Measurements from ENCODE around the gene PALLD. TPM values are rescaled to one million over a fixed set of nuclear protein-coding genes. Genes with fewer than 3 reads are reported as not detected.
"Not testable (repeated sequence)": the region's sequence is repeated elsewhere in the genome, so short reads cannot be mapped to it uniquely, and the experiment has no call there.

Gene PALLD
- total RNA-seq, 1 experiment from 2014 or later = 20.9 TPM

GRCh38 chr4:168787801-168788595, 291.1 kb downstream of the PALLD start:
- DNase-seq (ENCODE audit: low read depth, low spot score) = no peak
- in situ Hi-C loops (cut with HindIII; ENCODE audit: low pct_unique_long_range_greater_than_20kb, low sequenced_read_pairs) = no loop called here

DNA sequence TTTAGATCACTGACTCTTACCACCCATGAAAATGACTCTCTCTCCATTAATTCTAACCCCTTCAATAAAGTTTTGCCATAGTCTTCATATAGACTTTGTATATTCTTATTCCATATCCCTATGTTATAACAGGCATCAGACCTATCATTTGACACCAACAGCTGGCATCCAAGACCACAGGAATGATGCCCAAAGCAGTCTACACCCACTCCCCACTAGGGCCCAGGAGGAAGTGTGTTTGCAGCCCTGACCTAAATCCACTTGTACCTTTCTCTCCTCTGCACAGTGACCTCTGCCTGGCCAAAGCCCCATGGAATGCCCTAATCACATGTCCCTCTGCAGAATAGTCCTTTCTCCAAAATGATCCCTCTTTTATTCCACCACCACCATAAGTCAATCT, 294.0 kb downstream of the PALLD start:
- in situ Hi-C loops (cut with HindIII; ENCODE audit: low pct_unique_long_range_greater_than_20kb, low sequenced_read_pairs) = no loop called here
- DNase-seq (ENCODE audit: low read depth, low spot score) = no peak

GRCh38 chr4:168791376-168791775, 294.5 kb downstream of the PALLD start:
- DNase-seq (ENCODE audit: low read depth, low spot score) = no peak
- in situ Hi-C loops (cut with HindIII; ENCODE audit: low pct_unique_long_range_greater_than_20kb, low sequenced_read_pairs) = no loop called here

- in situ Hi-C loops (cut with HindIII; ENCODE audit: low pct_unique_long_range_greater_than_20kb, low sequenced_read_pairs) = no loop called here
- no peak for DNase-seq (ENCODE audit: low read depth, low spot score)
Measured at GRCh38 chr4:168793542-168793941, 296.7 kb downstream of the PALLD start.

- in situ Hi-C loops (cut with HindIII; ENCODE audit: low pct_unique_long_range_greater_than_20kb, low sequenced_read_pairs) = no loop called here
- no peak for DNase-seq (ENCODE audit: low read depth, low spot score)
Measured at GRCh38 chr4:168794092-168794707, 297.3 kb downstream of the PALLD start.

DNA sequence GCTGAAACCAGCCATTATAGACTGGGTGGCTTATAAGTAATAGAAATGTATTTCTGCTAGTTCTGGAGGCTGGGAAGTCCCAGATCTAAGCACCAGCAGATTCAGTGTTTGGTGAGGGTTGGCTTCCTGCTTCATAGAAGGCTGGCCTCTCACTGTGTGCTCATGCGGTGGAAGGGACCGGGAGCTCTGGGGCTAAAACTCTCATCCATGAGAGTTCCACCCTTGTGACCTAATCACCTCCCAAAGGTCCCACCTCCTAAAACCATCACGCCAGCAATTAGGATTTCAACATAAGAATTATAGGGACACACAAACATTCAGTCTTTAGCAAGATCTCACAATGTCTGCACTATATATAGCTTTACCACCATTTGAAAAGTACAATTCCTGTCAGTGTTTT, 298.0 kb downstream of the PALLD start:
- no peak for DNase-seq (ENCODE audit: low read depth, low spot score)
- in situ Hi-C loops (cut with HindIII; ENCODE audit: low pct_unique_long_range_greater_than_20kb, low sequenced_read_pairs) = no loop called here

GRCh38 chr4:168795346-168795745, 298.5 kb downstream of the PALLD start:
- no peak for DNase-seq (ENCODE audit: low read depth, low spot score)
- in situ Hi-C loops (cut with HindIII; ENCODE audit: low pct_unique_long_range_greater_than_20kb, low sequenced_read_pairs) = no loop called here

DNA sequence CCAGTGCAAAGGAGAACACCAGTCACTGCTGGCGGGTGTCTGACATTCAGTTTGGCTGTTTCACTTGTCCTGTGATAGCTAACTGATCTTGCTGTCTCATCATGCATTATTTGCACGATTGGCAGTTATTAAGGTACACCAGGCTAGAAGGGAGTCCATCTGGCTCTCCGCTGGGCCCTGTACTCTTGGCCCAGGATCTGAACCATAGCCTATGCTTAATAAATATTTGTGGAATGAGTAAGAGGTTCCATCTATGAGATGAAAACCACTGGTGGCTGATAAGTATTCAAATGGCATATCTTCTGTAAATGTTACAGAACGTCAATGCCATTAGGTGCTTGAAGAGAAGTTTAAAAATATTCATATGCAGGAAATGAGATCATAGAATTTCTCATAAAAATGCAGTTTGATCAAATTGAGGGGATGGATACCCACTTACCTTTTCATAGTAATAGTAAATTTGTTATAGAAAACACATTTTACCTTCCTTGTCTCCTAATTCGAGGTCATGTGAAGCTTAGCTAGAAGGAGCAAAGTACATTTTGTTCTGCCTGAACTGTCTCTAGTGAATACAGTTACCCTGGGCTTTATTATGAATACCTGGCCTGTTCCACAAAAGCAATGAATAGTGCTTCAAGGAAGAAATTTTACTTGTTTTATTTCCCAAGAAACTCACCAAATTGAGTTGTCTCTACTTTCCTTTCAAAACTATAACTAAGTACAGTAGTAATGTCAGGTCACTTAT, 299.7 kb downstream of the PALLD start:
- in situ Hi-C loops (cut with HindIII; ENCODE audit: low pct_unique_long_range_greater_than_20kb, low sequenced_read_pairs) = no loop called here
- DNase-seq (ENCODE audit: low read depth, low spot score) = no peak

- DNase-seq (ENCODE audit: low read depth, low spot score) = no peak
- in situ Hi-C loops (cut with HindIII; ENCODE audit: low pct_unique_long_range_greater_than_20kb, low sequenced_read_pairs) = no loop called here
Measured at GRCh38 chr4:168797194-168797593, 300.3 kb downstream of the PALLD start.

DNA sequence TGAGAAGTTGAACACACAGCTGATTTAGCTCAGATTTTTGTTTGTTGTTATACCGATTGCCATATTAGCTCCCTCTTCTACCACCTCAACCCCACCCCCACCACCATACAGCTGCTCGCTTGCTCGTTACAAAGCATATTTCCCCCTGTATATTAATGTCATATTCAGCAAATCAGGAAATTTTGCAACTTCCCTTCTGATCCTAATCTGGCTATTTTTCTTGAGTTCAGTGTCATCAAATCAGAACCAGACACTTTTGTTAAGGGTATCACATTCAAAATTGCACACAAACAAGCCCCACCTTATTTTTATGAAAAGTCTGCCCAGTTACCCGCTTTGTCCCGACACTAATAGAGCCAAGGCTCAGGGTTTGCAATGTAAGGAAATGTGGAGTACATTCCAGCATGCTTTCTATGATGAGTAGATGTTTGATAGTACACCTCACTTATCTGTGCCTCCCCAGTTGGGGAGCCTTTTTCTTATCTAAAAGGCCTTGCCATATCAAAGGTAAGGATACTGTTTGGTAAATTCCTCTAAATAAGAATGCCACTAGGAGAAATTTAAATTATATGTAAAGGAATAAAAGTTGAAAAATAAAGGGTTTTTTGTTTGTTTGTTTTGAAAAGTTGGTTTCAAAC, 301.0 kb downstream of the PALLD start:
- in situ Hi-C loops (cut with HindIII; ENCODE audit: low pct_unique_long_range_greater_than_20kb, low sequenced_read_pairs) = no loop called here
- DNase-seq (ENCODE audit: low read depth, low spot score) = no peak

DNA sequence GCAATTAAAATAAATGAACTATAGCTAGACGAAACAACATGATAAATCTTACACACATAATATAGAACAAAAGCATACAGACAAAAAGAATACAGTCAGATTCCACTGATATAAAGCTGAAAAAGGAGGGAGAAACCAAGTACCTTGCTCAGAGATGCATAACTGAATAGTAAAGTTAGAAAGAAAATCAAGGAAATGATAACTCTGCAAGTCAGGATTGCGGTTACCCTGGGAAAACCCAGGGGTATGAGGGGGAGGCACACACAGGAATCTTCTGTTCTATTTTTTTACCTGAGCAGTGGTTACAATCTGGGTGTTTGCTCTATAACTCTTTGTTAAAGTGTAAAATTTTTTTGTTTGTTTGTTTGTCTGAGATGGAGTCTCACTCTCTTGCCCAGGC, 304.1 kb downstream of the PALLD start:
- in situ Hi-C loops (cut with HindIII; ENCODE audit: low pct_unique_long_range_greater_than_20kb, low sequenced_read_pairs) = no loop called here
- DNase-seq (ENCODE audit: low read depth, low spot score) = no peak

DNA sequence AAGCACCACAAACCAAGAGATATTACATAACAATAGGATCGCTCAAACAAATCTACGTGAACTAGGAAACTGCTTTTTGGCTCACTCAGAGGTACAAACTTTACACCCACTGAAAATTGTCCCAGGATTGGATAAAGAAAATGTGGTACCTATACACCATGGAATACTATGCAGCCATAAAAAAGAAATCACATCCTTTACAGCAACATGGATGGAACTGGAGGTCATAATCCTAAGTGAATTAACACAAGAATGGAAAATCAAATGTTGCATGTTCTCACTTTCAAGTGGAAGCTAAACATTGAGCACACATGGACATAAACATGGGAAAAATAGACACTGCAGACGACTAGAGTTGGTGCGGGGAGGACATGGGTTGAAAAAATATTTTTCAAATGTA, 305.4 kb downstream of the PALLD start:
- no peak for DNase-seq (ENCODE audit: low read depth, low spot score)
- in situ Hi-C loops (cut with HindIII; ENCODE audit: low pct_unique_long_range_greater_than_20kb, low sequenced_read_pairs) = no loop called here

- DNase-seq (ENCODE audit: low read depth, low spot score); in situ Hi-C loops (cut with HindIII; ENCODE audit: low pct_unique_long_range_greater_than_20kb, low sequenced_read_pairs): not testable (repeated sequence)
Measured at GRCh38 chr4:168803052-168803451, 306.2 kb downstream of the PALLD start.

GRCh38 chr4:168803732-168804131, 306.9 kb downstream of the PALLD start:
- in situ Hi-C loops (cut with HindIII; ENCODE audit: low pct_unique_long_range_greater_than_20kb, low sequenced_read_pairs) = no loop called here
- DNase-seq (ENCODE audit: low read depth, low spot score) = no peak

DNA sequence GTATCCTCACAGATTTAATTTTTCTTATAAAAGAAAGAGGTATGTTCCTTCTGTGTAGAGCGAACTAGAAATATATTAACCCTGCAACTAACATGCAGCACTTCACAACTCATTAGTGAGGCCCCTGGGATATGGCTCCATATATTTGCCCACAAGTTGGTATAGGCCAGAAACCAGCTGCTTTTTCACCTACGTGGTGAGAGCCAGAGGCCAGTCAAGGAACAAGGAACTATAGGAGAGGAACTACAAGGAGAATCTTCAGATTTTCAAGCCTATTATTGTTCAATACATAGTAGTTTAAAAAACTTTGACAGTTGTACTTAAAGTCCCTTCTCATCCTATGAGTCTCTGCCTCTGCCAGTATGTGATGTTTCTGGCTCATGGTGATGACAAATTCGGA, 307.3 kb downstream of the PALLD start:
- in situ Hi-C loops (cut with HindIII; ENCODE audit: low pct_unique_long_range_greater_than_20kb, low sequenced_read_pairs) = no loop called here
- DNase-seq (ENCODE audit: low read depth, low spot score) = no peak

DNA sequence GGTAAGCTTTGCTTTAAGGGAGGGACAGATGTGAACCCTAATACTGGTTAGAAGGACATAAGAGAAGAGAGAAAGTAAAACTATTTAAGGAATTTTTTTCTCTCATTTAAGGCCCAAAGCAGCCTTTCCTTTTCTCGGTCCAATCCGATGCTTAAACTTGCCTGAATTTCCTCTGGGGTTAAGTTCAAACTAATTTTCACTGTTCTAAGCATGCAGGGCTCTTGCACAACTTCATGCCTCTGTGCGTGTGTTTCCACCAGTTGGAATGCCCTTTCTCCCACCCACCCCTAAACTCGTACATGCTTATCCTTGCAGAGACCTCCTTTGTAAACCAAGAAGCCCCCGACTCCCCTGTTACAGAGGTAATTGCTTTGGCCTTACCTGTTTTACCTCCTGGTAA, 308.5 kb downstream of the PALLD start:
- no peak for DNase-seq (ENCODE audit: low read depth, low spot score)
- in situ Hi-C loops (cut with HindIII; ENCODE audit: low pct_unique_long_range_greater_than_20kb, low sequenced_read_pairs) = no loop called here

DNA sequence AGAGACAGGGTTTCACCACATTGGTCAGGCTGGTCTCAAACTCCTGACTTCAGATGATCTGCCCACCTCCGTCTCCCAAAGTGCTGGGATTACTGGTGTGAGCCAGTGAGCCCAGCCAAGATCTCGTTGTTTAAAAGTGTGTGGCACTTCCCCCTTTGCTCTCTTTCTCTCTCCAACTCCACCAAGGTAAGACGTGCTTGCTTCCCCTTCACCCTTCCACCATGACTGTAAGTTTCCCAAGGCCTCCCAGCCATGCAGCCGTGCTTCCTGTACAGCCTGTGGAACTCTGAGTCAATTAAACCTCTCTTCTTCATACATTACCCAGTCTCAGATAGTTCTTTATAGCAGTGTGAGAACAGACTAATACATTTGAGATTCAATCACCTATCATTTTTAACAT, 309.4 kb downstream of the PALLD start:
- in situ Hi-C loops (cut with HindIII; ENCODE audit: low pct_unique_long_range_greater_than_20kb, low sequenced_read_pairs); DNase-seq (ENCODE audit: low read depth, low spot score): not testable (repeated sequence)

- DNase-seq (ENCODE audit: low read depth, low spot score) = no peak
- in situ Hi-C loops (cut with HindIII; ENCODE audit: low pct_unique_long_range_greater_than_20kb, low sequenced_read_pairs) = no loop called here
Measured at GRCh38 chr4:168811207-168811606, 314.4 kb downstream of the PALLD start.
